Fibroblast of pulmonary artery (primary cell): ENCODE results near the gene LPP.

ENCODE experiments used
- DNase-seq: peaks from one replicate; pipeline ENCODE4 v3.0.0-alpha.2; 2010; ENCODE audit warnings: low read depth
- H3K4me3 ChIP-seq: replicated peaks from 2 replicates; pipeline ENCODE4 v1.5.1; 2011; ENCODE audit warnings: low read depth, mild to moderate bottlenecking, control low read depth, low read length, moderate library complexity
- TF ChIP-seq, protein P1 (sequence below): IDR thresholded peaks from 2 replicates; pipeline ENCODE4 v1.5.1; 2011; ENCODE audit warnings: mild to moderate bottlenecking, control low read depth, low read length, inconsistent platforms; ENCODE audit errors: missing control alignments

The LPP gene

GRCh38 chr3:188617270-188617669 lies 463.3 kb downstream of the LPP start:
- TF ChIP-seq, protein P1, sequence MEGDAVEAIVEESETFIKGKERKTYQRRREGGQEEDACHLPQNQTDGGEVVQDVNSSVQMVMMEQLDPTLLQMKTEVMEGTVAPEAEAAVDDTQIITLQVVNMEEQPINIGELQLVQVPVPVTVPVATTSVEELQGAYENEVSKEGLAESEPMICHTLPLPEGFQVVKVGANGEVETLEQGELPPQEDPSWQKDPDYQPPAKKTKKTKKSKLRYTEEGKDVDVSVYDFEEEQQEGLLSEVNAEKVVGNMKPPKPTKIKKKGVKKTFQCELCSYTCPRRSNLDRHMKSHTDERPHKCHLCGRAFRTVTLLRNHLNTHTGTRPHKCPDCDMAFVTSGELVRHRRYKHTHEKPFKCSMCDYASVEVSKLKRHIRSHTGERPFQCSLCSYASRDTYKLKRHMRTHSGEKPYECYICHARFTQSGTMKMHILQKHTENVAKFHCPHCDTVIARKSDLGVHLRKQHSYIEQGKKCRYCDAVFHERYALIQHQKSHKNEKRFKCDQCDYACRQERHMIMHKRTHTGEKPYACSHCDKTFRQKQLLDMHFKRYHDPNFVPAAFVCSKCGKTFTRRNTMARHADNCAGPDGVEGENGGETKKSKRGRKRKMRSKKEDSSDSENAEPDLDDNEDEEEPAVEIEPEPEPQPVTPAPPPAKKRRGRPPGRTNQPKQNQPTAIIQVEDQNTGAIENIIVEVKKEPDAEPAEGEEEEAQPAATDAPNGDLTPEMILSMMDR: no peak
- no peak overlapping the region for H3K4me3 ChIP-seq
- no peak for DNase-seq

DNA sequence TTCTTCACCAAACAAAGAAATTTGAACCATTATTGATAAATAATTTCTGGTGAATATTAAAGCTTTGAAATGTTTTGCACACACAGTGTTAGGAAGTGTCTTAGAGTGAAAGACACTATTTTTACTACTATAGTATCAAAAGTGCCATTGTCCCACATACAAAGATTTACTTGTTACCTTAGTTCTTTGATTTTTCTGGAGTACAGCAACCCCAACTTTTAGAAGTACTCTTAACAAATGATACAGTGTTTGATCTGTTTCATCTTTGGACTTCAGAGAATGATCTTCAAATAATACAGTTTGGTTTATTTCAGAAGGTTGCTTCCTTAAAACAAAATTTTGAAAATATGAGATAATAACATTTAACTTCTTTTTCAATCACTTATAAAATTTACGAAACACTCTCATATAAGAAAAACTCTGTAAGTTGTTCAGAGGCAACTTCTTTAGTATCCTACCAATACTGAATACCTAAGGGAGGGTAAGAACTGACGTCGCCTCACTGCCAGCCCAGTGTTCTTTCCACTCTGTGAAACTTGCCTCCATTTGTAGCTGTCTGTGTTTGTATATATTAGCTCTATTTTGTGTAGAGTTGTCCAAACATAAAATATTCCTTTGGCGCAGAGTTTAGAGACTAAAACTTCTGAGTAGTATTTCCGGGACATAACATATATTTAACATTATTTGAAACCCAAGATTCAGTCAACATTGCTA lies 464.2 kb downstream of the LPP start:
- DNase-seq: no peak
- TF ChIP-seq, protein P1: no peak
- no peak overlapping the region for H3K4me3 ChIP-seq

DNA sequence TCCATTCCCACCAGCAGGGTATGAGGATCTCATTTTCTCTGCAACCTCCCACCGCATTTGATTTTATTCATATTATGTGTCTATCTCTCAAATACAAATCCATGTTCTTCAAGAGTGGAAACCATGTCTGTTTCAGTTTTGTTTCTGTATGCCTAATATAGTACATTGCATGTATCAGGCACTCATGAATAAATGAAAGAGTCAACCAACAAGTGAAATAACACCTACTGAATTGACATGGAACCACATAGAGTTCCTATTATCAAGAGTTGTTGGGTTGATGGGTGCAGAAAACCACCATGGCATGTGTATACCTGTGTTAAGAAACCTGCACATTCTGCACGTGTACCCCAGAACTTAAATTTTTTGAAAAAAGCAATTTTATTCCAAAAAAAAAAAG lies 466.8 kb downstream of the LPP start:
- TF ChIP-seq, protein P1: no peak
- no peak overlapping the region for H3K4me3 ChIP-seq
- DNase-seq: no peak

GRCh38 chr3:188624384-188624783 lies 470.4 kb downstream of the LPP start:
- TF ChIP-seq, protein P1: no peak

GRCh38 chr3:188624828-188625227 lies 470.9 kb downstream of the LPP start:
- no peak for DNase-seq
- TF ChIP-seq, protein P1: no peak
- H3K4me3 ChIP-seq: no peak overlapping the region

More at GRCh38 chr3:188624384-188624783, 470.4 kb downstream of the LPP start:
- peak; percentile 47 for DNase-seq
- H3K4me3 ChIP-seq: no peak overlapping the region

DNA sequence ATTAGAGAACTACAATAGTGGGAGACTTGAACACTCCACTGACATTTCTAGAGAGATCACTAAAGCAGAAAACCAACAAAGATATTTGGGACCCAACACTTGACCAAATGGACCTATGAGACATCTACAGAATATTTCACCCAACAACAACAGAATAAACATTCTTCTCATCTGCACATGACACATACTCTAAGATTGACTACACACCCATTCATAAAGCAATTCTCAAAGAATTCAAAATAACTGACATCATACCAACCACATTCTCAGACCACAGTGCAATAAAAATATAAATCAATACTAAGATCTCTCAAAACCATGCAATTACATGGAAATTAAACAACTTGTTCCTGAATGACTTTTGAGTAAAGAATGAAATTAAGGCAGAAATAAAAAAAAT lies 473.7 kb downstream of the LPP start:
- DNase-seq: peak; percentile 68
- TF ChIP-seq, protein P1: no peak
- H3K4me3 ChIP-seq: no peak overlapping the region
